GM18909 (cell line): Measurements from ENCODE around the gene KCNQ1OT1.
A peak's percentile ranks its signal among the peaks of the same experiment; 100 is the strongest.

Source experiments
- ATAC-seq: cut with Tn5 transposase; IDR thresholded peaks from one replicate; pipeline ENCODE4 v1.9.1; 2021; ENCODE audit warnings: mild to moderate bottlenecking; ENCODE audit not compliant: unreplicated experiment, poor library complexity

KCNQ1OT1 gene

DNA sequence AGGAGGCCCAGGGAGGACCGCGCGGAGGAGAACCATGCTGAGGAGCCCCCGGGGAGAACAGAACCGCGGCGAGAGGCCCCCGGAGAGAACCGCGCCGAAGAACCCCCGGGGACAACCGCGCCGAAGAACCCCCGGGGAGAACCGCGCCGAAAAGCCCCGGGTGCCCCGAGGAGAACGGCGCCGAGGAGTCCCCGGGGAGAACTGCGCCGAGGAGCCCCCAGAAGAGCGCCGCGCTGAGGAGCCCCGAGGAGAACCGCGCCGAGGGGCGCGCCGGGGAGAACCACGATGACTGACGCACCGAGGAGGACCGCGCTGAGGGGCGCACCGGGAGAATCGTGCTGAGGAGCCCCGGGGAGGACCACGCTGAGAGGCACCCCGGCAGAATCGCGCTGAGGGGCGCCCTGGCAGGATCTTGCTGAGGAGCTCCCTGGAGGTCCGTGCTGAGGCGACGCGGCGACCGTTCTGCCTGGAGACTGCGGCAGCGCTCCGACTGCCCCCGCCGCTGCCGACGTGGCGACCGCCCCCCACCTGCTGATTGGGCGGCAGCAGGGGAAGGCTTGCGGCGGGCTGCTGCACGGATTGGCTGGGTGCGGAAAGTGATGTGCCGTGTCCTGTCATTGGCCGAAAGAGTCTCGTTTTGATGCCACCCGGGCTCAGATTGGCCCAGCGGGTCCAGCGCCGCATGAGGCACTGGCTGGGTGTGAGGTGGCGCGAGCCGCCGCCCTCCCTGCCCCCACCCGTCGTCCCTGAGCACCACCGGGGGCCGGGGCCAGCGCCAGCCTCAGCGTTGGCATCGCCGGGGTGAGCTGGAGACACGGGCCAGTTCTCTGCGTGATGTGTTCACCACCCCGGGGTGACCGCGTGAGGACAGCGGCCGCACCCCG is at the start of gene KCNQ1OT1:
Gene KCNQ1OT1, minus strand, starts transcription at position 464 of the 884 bp plus-strand sequence.
- peak; percentile 84 for ATAC-seq

DNA sequence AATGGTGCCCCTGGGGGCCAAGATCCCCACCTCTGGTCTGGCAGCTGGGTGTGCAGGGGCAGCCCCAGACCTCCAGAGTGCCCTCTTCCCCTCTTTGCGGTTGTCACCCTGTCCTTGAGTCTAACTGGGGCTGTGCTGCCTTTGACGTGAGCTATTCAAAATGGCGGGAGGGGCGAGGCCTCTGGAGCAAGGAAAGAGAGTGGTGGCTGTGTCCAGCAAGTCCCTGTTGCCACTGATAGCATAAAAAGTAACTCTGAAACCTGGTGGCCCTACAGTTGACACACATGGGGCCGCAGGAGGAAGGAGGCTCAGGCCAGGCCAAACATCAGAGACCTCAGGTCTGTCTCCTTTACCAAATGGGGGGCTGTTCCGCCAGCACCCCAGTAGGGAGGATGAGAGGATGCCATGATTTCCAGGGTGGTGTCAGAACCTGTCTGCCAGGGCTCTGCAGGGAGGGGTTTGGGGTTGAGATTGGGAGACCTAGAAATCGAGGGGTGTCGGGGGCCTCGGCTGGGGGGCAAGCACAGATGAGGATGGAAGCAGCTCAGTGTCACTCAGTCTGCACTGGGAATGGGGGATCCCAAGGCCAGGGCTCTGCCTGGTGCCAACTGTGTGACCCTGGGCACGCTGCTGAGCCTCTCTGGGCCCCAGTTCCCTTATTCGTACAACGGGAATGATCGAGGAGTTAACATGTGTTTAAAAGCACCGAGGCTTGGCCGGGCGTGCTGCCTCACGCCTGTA is 49.2 kb upstream of the KCNQ1OT1 start:
- ATAC-seq = no peak

GRCh38 chr11:2748061-2748813 is 48.4 kb upstream of the KCNQ1OT1 start:
- no peak for ATAC-seq

- ATAC-seq = no peak
Observed at GRCh38 chr11:2747248-2748027, 47.6 kb upstream of the KCNQ1OT1 start.

DNA sequence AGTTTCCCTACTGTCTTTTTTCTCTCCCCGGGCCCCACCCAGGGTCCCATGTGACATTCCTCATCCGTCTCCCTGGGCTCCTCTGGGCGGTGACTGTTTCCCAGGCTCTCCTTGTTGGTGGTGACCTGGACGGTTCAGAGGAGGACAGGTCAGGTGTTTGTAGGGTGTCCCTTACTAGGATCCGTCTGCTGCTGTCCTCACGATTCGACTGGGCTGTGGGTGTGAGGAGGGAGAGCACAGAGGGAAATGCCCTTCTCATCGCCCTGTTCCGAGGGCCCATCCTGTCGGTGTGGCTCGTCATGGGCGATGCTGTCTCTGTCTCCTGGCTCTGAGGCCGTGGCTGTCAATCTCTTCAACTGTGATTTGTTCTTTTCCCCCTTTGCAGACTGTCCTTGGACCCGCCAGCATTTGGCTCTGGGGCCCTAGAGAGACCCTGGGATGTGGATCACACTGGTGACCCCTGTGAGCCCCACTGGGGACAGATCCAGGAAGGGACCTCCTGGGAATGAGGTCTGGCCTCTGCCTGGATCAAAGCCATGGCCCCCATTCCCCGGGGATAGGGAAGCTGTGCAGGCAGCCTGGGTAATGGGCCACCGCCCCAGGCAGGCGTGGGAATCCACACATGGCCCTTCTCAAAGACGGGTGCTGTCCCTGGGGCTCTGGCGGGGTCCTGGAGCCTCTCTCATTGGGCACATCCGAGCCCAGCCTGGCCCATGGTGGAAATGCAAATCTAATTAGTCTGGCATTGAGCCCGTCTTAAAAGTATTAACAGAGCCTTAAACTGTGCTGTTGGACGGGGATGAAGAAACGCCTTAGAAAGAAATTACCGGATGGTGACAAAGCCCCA is 46.8 kb upstream of the KCNQ1OT1 start:
- no peak for ATAC-seq

DNA sequence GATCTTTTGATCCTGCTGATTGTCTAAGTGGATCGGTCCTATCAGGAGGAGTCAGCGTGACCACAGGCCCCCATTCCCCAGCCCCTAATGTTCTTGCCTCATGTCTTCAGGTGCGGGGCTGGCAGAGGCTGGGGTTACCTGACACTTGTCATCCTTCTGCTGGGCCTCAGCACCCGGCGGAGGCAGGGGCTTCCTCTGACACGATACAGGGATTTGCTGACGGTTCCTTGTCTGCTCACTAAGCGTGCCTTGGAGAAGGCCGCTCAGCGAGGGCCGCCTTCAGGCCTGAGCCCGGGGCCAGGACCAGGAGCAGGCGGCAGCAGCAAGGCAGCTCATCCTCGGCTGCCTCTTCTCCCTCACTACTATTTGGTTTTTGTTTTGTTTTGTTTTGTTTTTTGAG is 45.7 kb upstream of the KCNQ1OT1 start:
- ATAC-seq = no peak

DNA sequence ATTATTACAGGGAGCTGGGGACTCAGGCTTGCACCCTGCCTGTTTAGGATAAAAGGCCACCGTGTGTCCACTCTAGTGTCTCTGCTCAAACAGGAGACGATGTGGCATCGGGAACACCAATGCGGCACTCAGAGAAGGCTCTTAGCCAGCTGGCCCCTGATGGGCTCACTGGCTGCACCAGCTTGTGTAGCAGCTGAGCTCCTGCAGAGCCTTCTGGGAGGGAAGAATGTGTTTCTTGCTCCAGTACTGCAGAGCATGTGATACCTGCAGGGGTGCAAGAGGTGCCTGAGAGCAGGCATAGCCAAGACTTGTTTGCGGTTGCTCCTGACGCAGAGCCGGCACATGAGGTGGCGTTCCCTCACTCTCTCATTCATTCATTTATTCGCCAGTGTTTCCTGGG is 44.4 kb upstream of the KCNQ1OT1 start:
- no peak for ATAC-seq

DNA sequence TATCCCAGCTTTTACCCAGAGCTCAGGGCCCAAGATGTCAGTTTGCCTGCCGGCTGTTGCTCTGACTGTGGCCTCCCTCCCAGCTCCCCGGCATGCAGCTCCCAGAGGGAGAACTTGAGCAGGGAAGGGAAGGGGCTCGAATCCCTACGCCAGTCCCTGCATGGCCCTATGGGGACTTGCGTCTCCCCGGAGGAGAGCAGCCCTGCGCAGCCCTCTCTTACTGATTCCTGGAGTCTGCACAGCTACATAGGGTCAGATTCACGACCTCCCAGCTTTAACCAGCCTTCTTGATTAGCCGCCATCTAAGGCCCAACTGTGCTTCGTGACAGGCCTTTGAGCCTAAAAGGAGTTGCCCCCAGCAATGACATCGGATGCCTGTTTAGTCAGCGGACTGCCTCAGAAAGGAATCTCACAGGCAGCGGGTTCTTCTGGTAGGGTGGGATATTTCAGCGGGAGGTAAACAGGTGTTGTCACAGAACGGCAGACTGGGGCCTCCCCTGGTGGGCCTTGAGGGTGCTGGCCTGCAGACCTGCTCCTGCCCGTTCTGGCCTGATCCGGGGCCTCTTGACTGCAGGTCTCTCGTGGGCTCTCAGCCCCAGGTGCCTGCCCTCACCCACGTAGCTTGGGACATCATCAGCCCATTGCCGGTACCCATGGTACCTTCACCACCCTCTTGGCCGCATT is 43.8 kb upstream of the KCNQ1OT1 start:
- ATAC-seq = no peak

GRCh38 chr11:2742611-2743426 is 43.0 kb upstream of the KCNQ1OT1 start:
- no peak for ATAC-seq

- no peak for ATAC-seq
Observed at GRCh38 chr11:2742201-2742600, 42.4 kb upstream of the KCNQ1OT1 start.

- no peak for ATAC-seq
Observed at GRCh38 chr11:2741377-2742131, 41.8 kb upstream of the KCNQ1OT1 start.

GRCh38 chr11:2741006-2741376 is 41.2 kb upstream of the KCNQ1OT1 start:
- ATAC-seq = no peak

GRCh38 chr11:2740275-2740940 is 40.6 kb upstream of the KCNQ1OT1 start:
- no peak for ATAC-seq

DNA sequence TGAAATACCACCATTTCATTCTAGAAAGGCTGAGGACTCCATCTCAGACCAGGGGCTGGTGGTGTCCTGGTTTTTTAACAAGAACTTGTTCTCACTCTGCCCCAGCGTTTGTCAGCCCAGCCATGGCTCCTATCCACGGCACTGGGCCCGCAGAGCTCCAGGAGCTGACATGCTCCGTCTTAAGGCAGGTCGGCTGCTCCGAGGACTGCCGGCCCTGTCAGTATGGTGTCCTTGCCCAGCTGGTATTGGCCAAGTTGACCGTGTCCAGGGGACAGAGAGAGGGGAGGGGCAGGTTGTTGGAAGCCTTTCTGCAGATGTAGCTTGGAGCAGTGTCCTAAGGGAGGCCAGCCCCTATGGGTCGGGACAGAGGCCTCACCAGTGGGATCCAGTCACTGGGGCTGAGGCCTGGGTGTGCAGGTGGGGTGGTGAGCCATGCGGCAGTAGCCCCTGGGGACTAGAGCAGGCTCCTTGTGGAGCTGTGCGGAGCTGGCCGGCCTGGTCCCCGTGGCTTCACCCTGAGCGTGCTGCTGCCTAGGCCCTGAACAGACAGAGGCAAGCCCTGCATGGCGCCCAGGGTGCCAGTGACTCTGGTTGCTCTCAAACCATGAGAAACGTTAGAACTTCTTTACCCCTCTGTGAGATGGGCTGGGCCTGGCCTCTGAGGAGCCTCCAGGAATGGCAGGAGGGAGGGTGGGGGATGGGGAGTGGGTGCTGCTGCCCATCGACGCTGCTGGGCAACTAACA is 39.9 kb upstream of the KCNQ1OT1 start:
- ATAC-seq = no peak

- no peak for ATAC-seq
Observed at GRCh38 chr11:2738551-2739431, 39.0 kb upstream of the KCNQ1OT1 start.
